Lower lobe of right lung (tissue), 2 donors: Measurements from ENCODE around the gene HMCN2. TPM values are rescaled to one million over a fixed set of nuclear protein-coding genes. Genes with fewer than 3 reads are reported as not detected.
"Not testable (repeated sequence)": the region's sequence is repeated elsewhere in the genome, so short reads cannot be mapped to it uniquely, and the experiment has no call there.

Source experiments
- ATAC-seq, 2 donors: fragments of 200-7000 bp; cut with Tn5 transposase; one replicate each; pipeline ENCODE4 v1.9.1; 2020 to 2022; ENCODE audit warnings: mild to moderate bottlenecking in 2 of 2, moderate library complexity in 2 of 2
- DNase-seq: peaks from one replicate; pipeline ENCODE4 v3.0.0-alpha.2; 2020
- H3K27ac ChIP-seq: fragments of 200-600 bp; one replicate; pipeline ENCODE4 v1.8.0; 2022
- H3K27me3 ChIP-seq: fragments of 200-600 bp; one replicate; pipeline ENCODE4 v1.8.0; 2022; ENCODE audit warnings: low read depth
- H3K36me3 ChIP-seq: fragments of 200-600 bp; one replicate; pipeline ENCODE4 v1.8.0; 2022; ENCODE audit warnings: mild to moderate bottlenecking
- H3K4me1 ChIP-seq: fragments of 200-600 bp; one replicate; pipeline ENCODE4 v1.8.0; 2022
- H3K4me3 ChIP-seq: fragments of 200-600 bp; one replicate; pipeline ENCODE4 v1.8.0; 2022; ENCODE audit warnings: mild to moderate bottlenecking
- H3K9me3 ChIP-seq: fragments of 200-600 bp; one replicate; pipeline ENCODE4 v1.8.0; 2022
- CTCF ChIP-seq: fragments of 200-600 bp; IDR thresholded peaks from one replicate; pipeline ENCODE4 v1.8.0; 2022; ENCODE audit warnings: antibody characterized with exemption, mild to moderate bottlenecking
- intact Hi-C: fragments of 100-400 bp; cut with DNase I; formaldehyde crosslinking; loops from one replicate; pipeline ENCODE4 v1.11.0; 2022
- total RNA-seq: library from RNA; stranded (reverse); fragmentation: NEBNext Ultra II Directional; extraction: Animal tissue kit (Norgen Biotek cat#: 25700); gene quantifications from one replicate; pipeline ENCODE4 v1.2.1, GENCODE V29; 2021
- donor health status: DM: no; HTN: yes; CAD: no; lungs with severe emphysema.

The HMCN2 gene
- total RNA-seq, 1 donor from 2014 or later: 4.7 TPM

GRCh38 chr9:130433947-130434262, 168.3 kb downstream of the HMCN2 start:
- ATAC-seq (no peak), DNase-seq (no peak)
- Histone ChIP-seq H3K27me3 (peaks cover 29% of the 10 kb centered on the region), H3K4me3 (no peak overlapping the region), H3K36me3 (no peaks in the 10 kb centered on the region), H3K4me1 (peaks cover 9% of the 10 kb centered on the region), H3K9me3 (no peaks in the 10 kb centered on the region), H3K27ac (no peak overlapping the region)
- TF ChIP-seq CTCF: no peak
- intact Hi-C loops: no loop called here

GRCh38 chr9:130434656-130435055, 169.1 kb downstream of the HMCN2 start:
- H3K27me3 ChIP-seq: peaks cover 29% of the 10 kb centered on the region
- H3K36me3 ChIP-seq, intact Hi-C loops, H3K4me3 ChIP-seq, DNase-seq, H3K27ac ChIP-seq, H3K4me1 ChIP-seq, H3K9me3 ChIP-seq, ATAC-seq: not testable (repeated sequence)

GRCh38 chr9:130437011-130437789, 171.6 kb downstream of the HMCN2 start:
- peaks cover 9% of the 10 kb centered on the region for H3K4me1 ChIP-seq
- no peak for DNase-seq
- H3K27ac ChIP-seq: no peak overlapping the region
- no peak for TF ChIP-seq CTCF
- peaks cover 20% of the 10 kb centered on the region for H3K27me3 ChIP-seq
- intact Hi-C loops: no loop called here
- no peak for ATAC-seq
- no peak overlapping the region for H3K4me3 ChIP-seq
- peaks cover 15% of the 10 kb centered on the region for H3K9me3 ChIP-seq
- no peaks in the 10 kb centered on the region for H3K36me3 ChIP-seq

GRCh38 chr9:130438382-130438981, 172.9 kb downstream of the HMCN2 start:
- Histone ChIP-seq H3K27ac (no peak overlapping the region), H3K9me3 (peaks cover 15% of the 10 kb centered on the region), H3K4me3 (no peak overlapping the region), H3K36me3 (no peaks in the 10 kb centered on the region), H3K27me3 (peaks cover 15% of the 10 kb centered on the region), H3K4me1 (peaks cover 3% of the 10 kb centered on the region)
- ATAC-seq (no peak), DNase-seq (no peak)
- no peak for TF ChIP-seq CTCF
- intact Hi-C loops: no loop called here

- no peak for TF ChIP-seq CTCF
- H3K4me3 ChIP-seq: no peak overlapping the region
- intact Hi-C loops: no loop called here
- H3K27me3 ChIP-seq: peaks cover 22% of the 10 kb centered on the region
- H3K9me3 ChIP-seq: peaks cover 15% of the 10 kb centered on the region
- DNase-seq: no peak
- ATAC-seq: no peak
- no peaks in the 10 kb centered on the region for H3K36me3 ChIP-seq
- no peak overlapping the region for H3K27ac ChIP-seq
- H3K4me1 ChIP-seq: peaks cover 16% of the 10 kb centered on the region
These were observed 175.5 kb downstream of the HMCN2 start for GRCh38 chr9:130441031-130441430.

- no peak for ATAC-seq
- intact Hi-C loops: no loop called here
- TF ChIP-seq CTCF: no peak
These were observed 177.3 kb downstream of the HMCN2 start for GRCh38 chr9:130442746-130443455.

More at GRCh38 chr9:130442746-130443455, 177.3 kb downstream of the HMCN2 start:
- no peak for DNase-seq
- peaks cover 22% of the 10 kb centered on the region for H3K27me3 ChIP-seq
- H3K4me3 ChIP-seq: no peak overlapping the region
- no peak overlapping the region for H3K27ac ChIP-seq
- H3K36me3 ChIP-seq: no peaks in the 10 kb centered on the region
- peaks cover 35% of the 10 kb centered on the region for H3K4me1 ChIP-seq
- H3K9me3 ChIP-seq: peaks cover 15% of the 10 kb centered on the region
